LoVo (cell line): ENCODE results near the gene BICC1.

Source experiments
- DNase-seq: peaks from one replicate; pipeline ENCODE4 v3.0.0-alpha.2; 2016; ENCODE audit warnings: low spot score

BICC1 gene

GRCh38 chr10:58608351-58608750 lies 95.7 kb downstream of the BICC1 start:
- no peak for DNase-seq

- DNase-seq, result no peak
These were observed 96.3 kb downstream of the BICC1 start for GRCh38 chr10:58608826-58609531.

GRCh38 chr10:58609532-58610150 lies 97.0 kb downstream of the BICC1 start:
- DNase-seq, result no peak

GRCh38 chr10:58615237-58615935 lies 102.7 kb downstream of the BICC1 start:
- no peak for DNase-seq

- no peak for DNase-seq
These were observed 105.5 kb downstream of the BICC1 start for GRCh38 chr10:58618158-58618676.

- no peak for DNase-seq
These were observed 108.9 kb downstream of the BICC1 start for GRCh38 chr10:58621379-58622077.

- DNase-seq, result no peak
These were observed 109.6 kb downstream of the BICC1 start for GRCh38 chr10:58622246-58622645.

GRCh38 chr10:58625070-58625469 lies 112.4 kb downstream of the BICC1 start:
- DNase-seq, result no peak

GRCh38 chr10:58627392-58627791 lies 114.7 kb downstream of the BICC1 start:
- no peak for DNase-seq

- DNase-seq, result no peak
These were observed 119.0 kb downstream of the BICC1 start for GRCh38 chr10:58631715-58632114.

- no peak for DNase-seq
These were observed 119.5 kb downstream of the BICC1 start for GRCh38 chr10:58632216-58632615.

GRCh38 chr10:58637352-58637751 lies 124.7 kb downstream of the BICC1 start:
- DNase-seq, result peak; percentile 44

GRCh38 chr10:58638388-58638787 lies 125.7 kb downstream of the BICC1 start:
- DNase-seq, result no peak

- peak; percentile 52 for DNase-seq
These were observed 128.4 kb downstream of the BICC1 start for GRCh38 chr10:58641095-58641531.

GRCh38 chr10:58641708-58642107 lies 129.0 kb downstream of the BICC1 start:
- no peak for DNase-seq

- no peak for DNase-seq
These were observed 129.6 kb downstream of the BICC1 start for GRCh38 chr10:58642283-58642682.

- DNase-seq, result no peak
These were observed 130.3 kb downstream of the BICC1 start for GRCh38 chr10:58642916-58643428.

GRCh38 chr10:58644311-58644710 lies 131.6 kb downstream of the BICC1 start:
- DNase-seq, result no peak

GRCh38 chr10:58645416-58646146 lies 132.9 kb downstream of the BICC1 start:
- no peak for DNase-seq

- no peak for DNase-seq
These were observed 134.9 kb downstream of the BICC1 start for GRCh38 chr10:58647376-58648112.

- DNase-seq, result no peak
These were observed 135.5 kb downstream of the BICC1 start for GRCh38 chr10:58648131-58648530.
